ENCODE data around the gene ADAM8.

DNA sequence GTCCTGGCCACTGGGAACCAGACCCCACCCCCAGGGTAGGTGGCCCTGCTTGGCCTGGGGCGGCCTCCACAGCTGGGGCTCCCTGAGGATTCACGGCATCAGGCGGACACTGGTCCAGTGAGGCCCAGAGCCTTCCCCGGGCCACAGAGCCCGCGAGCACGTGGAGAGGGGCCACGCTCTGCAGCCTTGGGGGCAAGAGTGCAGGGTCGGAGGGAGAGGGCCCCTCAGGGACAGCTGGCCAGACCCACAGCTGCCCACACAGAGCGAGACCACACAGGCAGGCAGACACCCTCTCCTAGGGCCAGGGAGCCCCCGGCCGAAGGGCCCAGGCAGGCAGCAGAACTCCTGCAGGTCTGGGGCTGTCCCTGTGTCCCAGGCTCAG lies 28.3 kb downstream of the ADAM8 start:
- TF ChIP-seq, protein P1, sequence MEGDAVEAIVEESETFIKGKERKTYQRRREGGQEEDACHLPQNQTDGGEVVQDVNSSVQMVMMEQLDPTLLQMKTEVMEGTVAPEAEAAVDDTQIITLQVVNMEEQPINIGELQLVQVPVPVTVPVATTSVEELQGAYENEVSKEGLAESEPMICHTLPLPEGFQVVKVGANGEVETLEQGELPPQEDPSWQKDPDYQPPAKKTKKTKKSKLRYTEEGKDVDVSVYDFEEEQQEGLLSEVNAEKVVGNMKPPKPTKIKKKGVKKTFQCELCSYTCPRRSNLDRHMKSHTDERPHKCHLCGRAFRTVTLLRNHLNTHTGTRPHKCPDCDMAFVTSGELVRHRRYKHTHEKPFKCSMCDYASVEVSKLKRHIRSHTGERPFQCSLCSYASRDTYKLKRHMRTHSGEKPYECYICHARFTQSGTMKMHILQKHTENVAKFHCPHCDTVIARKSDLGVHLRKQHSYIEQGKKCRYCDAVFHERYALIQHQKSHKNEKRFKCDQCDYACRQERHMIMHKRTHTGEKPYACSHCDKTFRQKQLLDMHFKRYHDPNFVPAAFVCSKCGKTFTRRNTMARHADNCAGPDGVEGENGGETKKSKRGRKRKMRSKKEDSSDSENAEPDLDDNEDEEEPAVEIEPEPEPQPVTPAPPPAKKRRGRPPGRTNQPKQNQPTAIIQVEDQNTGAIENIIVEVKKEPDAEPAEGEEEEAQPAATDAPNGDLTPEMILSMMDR (IDR thresholded peaks at IDR 0.05; ENCODE audit: borderline replicate concordance, extremely low read depth, low read length, poor library complexity, severe bottlenecking), result no peak
- TF ChIP-seq EZH2 (IDR thresholded peaks at IDR 0.05; ENCODE audit: borderline replicate concordance, low read depth, low read length, severe bottlenecking), result no peak

Measured in DND-41 (cell line).